Bronchial epithelial cell (primary cell): ENCODE results near the gene CACNB2. TPM values are rescaled to one million over a fixed set of nuclear protein-coding genes. Genes with fewer than 3 reads are reported as not detected.
"Not testable (repeated sequence)": the region's sequence is repeated elsewhere in the genome, so short reads cannot be mapped to it uniquely, and the experiment has no call there.

Source experiments
- DNase-seq: peaks from one replicate; pipeline ENCODE4 v3.0.0-alpha.2; 2010; ENCODE audit warnings: low read depth
- FAIRE-seq: peaks from 2 replicates; lab custom pipeline; 2011; peaks lifted over from hg19 to GRCh38; lab: Jason Lieb, UNC
- H3K27me3 ChIP-seq: 2 replicates; pipeline ENCODE4 v1.5.1; 2011; ENCODE audit warnings: low read length; ENCODE audit not compliant: control insufficient read depth, insufficient read depth
- H3K36me3 ChIP-seq: 2 replicates; pipeline ENCODE4 v1.5.1; 2011; ENCODE audit warnings: low read length; ENCODE audit not compliant: control insufficient read depth, insufficient read depth
- H3K4me3 ChIP-seq: 2 replicates; pipeline ENCODE4 v1.5.1; 2011; ENCODE audit warnings: mild to moderate bottlenecking, low read depth, low read length, control low read depth
- total RNA-seq: library from RNA; depleted of rRNA; stranded (reverse); fragments of >200 nt; gene quantifications from 2 replicates; pipeline ENCODE4 v1.2.1, GENCODE V29; 2014
- TF ChIP-seq, protein P1 (sequence below): IDR thresholded peaks from 2 replicates; pipeline ENCODE4 v1.5.1; 2011; ENCODE audit warnings: mild to moderate bottlenecking, moderate library complexity, low read length, control low read depth, inconsistent platforms; ENCODE audit not compliant: insufficient read depth, severe bottlenecking

Gene CACNB2
- total RNA-seq, 1 donor from 2014 or later = not detected

DNA sequence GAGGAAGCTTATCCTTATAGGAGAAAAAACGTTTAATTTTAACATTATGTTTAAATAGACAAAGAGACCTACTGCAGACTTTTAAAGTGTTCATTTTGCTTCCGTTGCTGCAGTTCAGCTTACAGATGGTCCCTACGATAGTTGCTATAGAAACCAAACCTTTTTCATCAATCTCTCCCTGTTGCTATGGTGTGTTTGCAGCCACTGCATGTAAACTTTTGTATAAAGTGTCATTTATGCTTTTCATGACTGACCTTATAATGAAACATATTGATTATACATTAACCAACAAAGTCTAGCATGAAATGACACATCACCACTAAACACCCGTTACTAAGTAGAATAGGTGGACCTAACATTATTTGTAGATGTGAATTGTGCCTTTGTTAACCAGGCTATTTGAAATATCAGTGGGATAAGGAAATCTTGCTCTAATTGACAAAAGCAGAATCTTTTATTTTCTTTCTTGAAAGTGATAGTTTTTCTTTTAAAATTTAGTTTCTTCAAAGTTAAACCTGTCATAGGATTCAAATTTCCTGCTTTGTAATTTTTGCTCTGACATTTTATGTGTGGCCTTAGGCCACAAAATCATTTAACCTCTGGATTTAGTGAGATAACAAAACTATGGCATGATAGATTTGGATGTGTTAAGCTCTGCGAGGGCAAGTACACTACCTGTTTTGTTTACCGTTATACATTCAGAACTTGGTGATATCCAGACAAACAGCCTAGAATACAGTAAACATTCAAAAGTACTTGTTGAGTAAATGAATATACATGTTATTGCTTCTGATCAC is 64.0 kb downstream of the CACNB2 start:
- H3K27me3 ChIP-seq = no peaks in the 10 kb centered on the region
- no peak for FAIRE-seq
- H3K4me3 ChIP-seq = no peak overlapping the region
- H3K36me3 ChIP-seq = no peaks in the 10 kb centered on the region
- DNase-seq = no peak
- TF ChIP-seq, protein P1, sequence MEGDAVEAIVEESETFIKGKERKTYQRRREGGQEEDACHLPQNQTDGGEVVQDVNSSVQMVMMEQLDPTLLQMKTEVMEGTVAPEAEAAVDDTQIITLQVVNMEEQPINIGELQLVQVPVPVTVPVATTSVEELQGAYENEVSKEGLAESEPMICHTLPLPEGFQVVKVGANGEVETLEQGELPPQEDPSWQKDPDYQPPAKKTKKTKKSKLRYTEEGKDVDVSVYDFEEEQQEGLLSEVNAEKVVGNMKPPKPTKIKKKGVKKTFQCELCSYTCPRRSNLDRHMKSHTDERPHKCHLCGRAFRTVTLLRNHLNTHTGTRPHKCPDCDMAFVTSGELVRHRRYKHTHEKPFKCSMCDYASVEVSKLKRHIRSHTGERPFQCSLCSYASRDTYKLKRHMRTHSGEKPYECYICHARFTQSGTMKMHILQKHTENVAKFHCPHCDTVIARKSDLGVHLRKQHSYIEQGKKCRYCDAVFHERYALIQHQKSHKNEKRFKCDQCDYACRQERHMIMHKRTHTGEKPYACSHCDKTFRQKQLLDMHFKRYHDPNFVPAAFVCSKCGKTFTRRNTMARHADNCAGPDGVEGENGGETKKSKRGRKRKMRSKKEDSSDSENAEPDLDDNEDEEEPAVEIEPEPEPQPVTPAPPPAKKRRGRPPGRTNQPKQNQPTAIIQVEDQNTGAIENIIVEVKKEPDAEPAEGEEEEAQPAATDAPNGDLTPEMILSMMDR = no peak

DNA sequence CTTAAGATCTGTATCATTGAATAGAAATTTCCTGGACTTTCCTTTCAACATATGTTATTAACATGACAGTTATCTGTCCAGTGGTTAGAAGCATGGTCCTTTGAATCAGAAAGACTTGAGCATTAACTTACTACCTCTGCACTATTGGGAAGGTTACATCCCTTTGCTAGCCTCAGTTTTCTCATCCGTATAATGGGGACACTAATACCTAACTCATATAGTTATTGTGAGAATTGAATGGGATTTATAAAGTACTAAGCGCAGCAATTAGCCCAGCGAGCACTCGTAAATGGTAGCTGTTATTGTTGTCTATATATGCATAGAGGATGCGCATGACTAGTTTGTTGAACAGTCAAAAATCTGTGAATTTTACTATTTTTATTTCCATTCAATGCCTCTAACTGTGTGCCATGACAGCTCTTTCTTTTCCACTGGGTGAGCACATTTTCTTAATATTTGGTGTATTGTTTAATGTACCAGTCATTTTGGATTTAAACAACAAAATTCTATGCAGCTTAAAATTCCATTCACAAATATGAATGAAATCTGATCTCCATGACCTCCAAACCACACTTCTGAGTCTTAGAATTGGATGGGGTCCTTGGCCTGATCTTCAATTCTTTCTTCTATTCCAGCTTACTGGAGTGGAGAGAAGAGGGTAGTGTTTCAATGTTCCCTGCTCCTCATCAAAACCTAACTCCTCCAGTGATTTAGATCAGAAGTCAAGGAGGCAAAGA is 65.0 kb downstream of the CACNB2 start:
- no peaks in the 10 kb centered on the region for H3K36me3 ChIP-seq
- TF ChIP-seq, protein P1 = no peak
- DNase-seq (no peak), FAIRE-seq (no peak)
- H3K27me3 ChIP-seq = no peaks in the 10 kb centered on the region
- no peak overlapping the region for H3K4me3 ChIP-seq

DNA sequence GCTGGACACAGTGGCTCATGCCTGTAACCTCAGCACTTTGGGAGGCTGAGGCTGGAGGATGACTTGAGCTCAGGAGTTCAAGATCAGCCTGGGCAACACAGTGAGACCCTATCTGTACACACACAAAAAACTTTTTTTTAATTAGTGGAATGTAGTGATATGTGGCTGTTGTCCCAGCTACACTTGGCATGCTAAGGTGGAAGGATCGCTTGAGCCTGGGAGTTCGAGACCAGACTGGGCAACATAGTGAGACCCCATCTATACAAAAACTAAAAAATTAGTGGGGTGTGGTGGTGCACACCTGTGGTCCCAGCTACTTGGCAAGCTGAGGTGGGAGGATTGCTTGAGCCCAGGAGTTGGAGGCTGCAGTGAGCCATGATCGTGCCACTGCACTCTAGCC is 68.0 kb downstream of the CACNB2 start:
- H3K4me3 ChIP-seq, FAIRE-seq, H3K36me3 ChIP-seq, DNase-seq, H3K27me3 ChIP-seq: not testable (repeated sequence)

DNA sequence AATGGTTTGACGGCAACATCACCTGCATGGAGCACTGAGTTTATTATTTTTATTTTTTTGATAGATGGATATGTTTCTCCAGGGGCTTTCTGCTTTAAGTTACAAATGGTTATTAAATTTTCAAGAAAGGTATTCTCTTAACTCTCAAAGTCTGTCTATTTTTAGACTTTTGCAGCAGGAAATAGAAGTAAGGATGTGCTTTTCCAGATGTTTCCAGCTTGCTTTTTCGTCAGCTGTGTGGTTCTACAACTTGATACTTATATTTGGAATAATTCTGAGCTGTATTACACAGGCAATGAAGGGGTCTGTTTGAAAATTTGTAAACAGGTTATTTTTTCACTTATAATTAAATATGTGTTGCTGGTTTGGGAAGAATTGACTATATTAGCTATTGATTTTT is 69.0 kb downstream of the CACNB2 start:
- TF ChIP-seq, protein P1 = no peak
- DNase-seq (no peak), FAIRE-seq (no peak)
- H3K27me3 ChIP-seq = no peaks in the 10 kb centered on the region
- no peaks in the 10 kb centered on the region for H3K36me3 ChIP-seq
- no peak overlapping the region for H3K4me3 ChIP-seq

DNA sequence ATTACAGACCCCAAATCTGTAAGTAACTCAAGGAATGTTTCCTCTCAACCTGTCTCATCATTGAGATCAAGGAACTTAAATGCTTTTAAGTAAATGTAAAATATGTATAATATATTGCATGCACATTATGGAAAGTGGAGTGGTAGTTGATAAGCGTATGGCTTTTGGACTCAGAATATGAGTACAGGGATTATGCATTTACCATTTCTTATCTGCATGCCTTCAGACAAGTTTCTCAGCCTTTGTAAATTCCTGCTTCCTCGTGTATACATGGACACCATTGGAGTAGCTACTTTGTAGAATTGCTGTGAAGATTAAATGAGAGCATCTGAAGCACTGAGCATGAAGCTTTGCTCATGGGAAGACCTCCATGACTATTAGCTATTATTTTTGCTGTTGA is 70.5 kb downstream of the CACNB2 start:
- TF ChIP-seq, protein P1 = no peak
- no peak for DNase-seq
- H3K36me3 ChIP-seq = no peaks in the 10 kb centered on the region
- H3K27me3 ChIP-seq = no peaks in the 10 kb centered on the region
- FAIRE-seq = no peak
- H3K4me3 ChIP-seq = no peak overlapping the region

DNA sequence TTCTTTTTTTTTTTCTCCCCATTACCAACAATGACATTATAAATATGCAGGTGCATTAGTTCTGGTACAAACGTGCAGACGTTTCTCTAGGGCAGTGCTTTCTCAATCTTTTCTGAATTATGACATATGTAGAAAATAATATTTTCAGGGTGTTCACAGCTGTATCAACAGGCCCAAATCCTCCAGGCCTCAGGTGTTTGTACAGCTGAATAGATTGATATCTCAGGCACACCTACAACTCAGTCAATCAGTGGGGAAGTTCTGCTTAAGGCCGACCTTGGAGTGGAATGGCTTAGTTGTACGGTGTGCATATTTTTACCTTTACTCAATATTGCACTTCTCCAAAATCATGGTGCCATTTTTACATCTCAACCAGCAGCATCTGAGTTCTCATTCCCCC is 71.6 kb downstream of the CACNB2 start:
- FAIRE-seq (no peak), DNase-seq (no peak)
- TF ChIP-seq, protein P1 = no peak

More for the DNA sequence above, 71.6 kb downstream of the CACNB2 start:
- Histone ChIP-seq H3K4me3 (no peak overlapping the region), H3K27me3 (no peaks in the 10 kb centered on the region), H3K36me3 (no peaks in the 10 kb centered on the region)
